GM10266 (cell line): ENCODE measurements around the gene AKR1B1.
"Not testable (repeated sequence)": the region's sequence is repeated elsewhere in the genome, so short reads cannot be mapped to it uniquely, and the experiment has no call there.

ENCODE experiments used
- DNase-seq: peaks from one replicate; pipeline ENCODE4 v3.0.0; 2012; ENCODE audit errors: extremely low spot score
- TF ChIP-seq, protein P1 (sequence below): IDR thresholded peaks from 2 replicates; pipeline ENCODE4 v1.5.1; 2012; ENCODE audit warnings: mild to moderate bottlenecking, low read depth; ENCODE audit not compliant: control insufficient read depth, insufficient read depth; ENCODE audit errors: missing control alignments

AKR1B1 gene

DNA sequence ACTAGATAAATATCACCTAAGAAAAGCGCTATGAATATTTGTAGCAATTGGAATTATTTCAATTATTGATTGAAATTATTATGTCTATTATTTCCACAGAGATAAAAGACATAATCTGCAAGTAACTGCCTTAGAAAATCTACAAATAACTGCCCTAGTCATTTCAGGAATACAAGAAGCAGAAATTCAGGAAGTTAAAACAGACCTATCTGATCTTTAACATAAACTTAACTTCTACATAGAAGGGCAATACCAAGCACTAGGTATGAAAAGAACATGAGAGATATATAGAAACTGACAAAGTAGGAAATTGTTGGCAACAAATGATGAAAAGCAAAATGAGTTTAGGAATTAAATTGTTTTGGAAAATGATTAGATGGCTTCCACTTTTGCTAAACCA lies 36.6 kb upstream of the AKR1B1 start:
- TF ChIP-seq, protein P1, sequence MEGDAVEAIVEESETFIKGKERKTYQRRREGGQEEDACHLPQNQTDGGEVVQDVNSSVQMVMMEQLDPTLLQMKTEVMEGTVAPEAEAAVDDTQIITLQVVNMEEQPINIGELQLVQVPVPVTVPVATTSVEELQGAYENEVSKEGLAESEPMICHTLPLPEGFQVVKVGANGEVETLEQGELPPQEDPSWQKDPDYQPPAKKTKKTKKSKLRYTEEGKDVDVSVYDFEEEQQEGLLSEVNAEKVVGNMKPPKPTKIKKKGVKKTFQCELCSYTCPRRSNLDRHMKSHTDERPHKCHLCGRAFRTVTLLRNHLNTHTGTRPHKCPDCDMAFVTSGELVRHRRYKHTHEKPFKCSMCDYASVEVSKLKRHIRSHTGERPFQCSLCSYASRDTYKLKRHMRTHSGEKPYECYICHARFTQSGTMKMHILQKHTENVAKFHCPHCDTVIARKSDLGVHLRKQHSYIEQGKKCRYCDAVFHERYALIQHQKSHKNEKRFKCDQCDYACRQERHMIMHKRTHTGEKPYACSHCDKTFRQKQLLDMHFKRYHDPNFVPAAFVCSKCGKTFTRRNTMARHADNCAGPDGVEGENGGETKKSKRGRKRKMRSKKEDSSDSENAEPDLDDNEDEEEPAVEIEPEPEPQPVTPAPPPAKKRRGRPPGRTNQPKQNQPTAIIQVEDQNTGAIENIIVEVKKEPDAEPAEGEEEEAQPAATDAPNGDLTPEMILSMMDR: no peak
- no peak for DNase-seq

- DNase-seq: no peak
- TF ChIP-seq, protein P1: no peak
Observed at GRCh38 chr7:134493091-134493490, 34.2 kb upstream of the AKR1B1 start.

DNA sequence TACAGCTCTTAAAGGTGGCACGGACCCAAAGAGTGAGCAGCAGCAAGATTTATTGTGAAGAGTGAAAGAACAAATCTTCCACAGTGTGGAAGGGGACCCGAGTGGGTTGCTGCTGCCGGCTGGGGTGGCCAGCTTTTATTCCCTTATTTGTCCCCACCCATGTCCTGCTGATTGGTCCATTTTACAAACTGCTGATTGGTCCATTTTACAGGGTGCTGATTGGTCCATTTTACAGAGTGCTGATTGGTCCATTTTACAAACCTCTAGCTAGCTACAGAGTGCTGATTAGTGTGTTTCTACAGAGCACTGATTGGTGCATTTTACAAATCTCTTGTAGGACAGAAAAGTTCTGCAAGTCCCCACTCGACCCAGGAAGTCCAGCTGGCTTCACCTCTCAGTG lies 28.8 kb upstream of the AKR1B1 start:
- DNase-seq: not testable (repeated sequence)

DNA sequence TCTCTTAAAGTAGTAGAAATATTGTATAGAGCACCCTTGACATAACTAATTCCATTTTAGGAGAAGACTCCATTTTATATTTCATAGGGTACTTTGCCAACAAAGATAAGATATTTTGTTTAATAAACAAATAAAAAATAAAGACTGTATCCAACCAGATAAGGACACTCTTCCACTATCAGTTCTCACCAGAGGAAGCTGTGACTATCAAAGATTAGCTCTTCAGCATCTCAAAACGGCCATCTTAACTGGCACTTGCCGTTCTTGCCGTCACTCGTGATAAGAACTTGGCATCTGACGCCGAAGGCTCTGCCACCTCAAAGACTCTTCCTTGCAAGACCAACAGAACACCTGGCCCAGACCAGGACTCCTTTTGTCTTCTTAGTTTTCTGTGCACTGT lies 26.3 kb upstream of the AKR1B1 start:
- TF ChIP-seq, protein P1: no peak
- no peak for DNase-seq

DNA sequence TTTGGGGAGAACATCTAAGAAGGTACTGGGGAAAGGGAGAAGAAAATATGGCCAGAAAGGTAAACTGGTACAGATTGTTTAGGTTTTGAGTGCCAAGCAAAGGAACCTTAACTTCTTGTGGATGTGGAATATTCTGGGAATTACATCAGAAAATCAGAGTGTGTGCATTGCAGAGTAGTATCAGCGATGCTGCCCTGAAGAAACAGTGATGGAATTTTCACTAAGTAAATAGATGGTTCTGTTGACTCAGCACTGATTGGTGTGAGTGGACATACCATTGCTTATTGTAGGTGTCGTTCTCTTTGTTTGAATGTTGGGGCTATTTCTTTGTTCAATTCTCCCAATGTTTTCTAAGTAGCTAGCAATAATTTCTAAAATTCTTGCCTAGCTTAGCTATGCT lies 24.4 kb upstream of the AKR1B1 start:
- TF ChIP-seq, protein P1: no peak
- no peak for DNase-seq

GRCh38 chr7:134482858-134483257 lies 24.0 kb upstream of the AKR1B1 start:
- TF ChIP-seq, protein P1: no peak
- no peak for DNase-seq

DNA sequence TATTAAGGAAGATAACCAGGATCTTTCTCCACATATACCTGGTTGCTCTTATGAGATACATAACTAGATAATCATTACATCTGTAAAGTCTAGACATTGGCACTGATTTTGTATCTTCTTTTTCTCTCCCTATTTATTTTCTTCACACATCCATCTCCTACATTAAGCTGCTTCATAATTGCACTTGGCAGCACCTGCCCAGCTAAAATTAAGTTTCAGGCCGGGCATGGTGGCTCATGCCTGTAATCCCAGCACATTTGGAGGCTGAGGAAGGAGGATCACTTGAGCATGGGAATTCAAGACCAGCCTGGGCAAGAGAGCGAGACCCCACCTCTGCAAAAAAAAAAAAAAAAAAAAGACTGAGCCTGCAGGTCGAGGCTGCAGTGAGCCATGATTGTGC lies 22.3 kb upstream of the AKR1B1 start:
- DNase-seq: no peak
- TF ChIP-seq, protein P1: no peak

- TF ChIP-seq, protein P1: no peak
- DNase-seq: no peak
Observed at GRCh38 chr7:134480730-134481129, 21.8 kb upstream of the AKR1B1 start.
